ENCODE data around the gene SPRN. TPM values are rescaled to one million over a fixed set of nuclear protein-coding genes. Genes with fewer than 3 reads are reported as not detected.
"Not testable (repeated sequence)": the region's sequence is repeated elsewhere in the genome, so short reads cannot be mapped to it uniquely, and the experiment has no call there.

Gene SPRN
- total RNA-seq, 2 donors from 2014 or later: not detected

DNA sequence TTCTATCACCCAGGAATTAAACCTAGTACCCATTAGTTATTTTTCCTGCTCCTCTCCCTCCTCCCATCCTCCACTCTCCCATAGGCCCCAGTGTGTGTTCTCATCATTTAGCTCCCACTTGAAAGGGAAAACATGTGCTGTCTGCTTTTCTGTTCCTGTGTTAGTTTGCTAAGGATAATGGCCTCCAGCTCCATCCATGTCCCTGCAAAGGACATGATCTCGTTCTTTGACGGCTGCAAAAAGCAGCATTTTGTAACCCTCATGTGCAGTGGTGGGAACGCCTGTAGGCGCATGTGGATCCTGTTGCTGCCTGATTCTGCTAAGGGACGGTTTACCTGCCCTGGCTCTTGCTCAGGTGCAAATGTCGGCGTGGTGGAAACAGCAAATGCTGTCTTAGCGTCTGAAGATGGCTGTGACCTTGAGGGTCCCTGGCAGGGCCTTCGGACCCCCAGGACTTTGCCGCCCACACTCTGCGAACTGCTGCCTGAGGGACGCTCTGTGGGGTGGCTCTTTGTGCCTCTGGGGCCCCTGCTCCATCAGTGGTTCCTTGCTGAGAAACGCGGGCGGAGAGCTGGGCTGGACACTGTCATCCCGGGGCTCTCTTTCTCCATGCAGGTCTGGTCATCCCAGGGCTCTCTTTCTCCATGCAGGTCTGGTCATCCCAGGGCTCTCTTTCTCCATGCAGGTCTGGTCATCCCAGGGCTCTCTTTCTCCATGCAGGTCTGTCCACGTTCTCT is 36.0 kb downstream of the SPRN start:
- Histone ChIP-seq H3K4me1 (peaks cover 0 to 2% of the 10 kb centered on the region in 2 donors), H3K4me3 (no peak overlapping the region), H3K36me3 (no peaks in the 10 kb centered on the region), H3K27me3 (no peaks in the 10 kb centered on the region), H3K27ac (no peak overlapping the region), H3K9me3 (no peaks in the 10 kb centered on the region)
- no peak for DNase-seq (ENCODE audit: low spot score)
- TF ChIP-seq, protein P1, sequence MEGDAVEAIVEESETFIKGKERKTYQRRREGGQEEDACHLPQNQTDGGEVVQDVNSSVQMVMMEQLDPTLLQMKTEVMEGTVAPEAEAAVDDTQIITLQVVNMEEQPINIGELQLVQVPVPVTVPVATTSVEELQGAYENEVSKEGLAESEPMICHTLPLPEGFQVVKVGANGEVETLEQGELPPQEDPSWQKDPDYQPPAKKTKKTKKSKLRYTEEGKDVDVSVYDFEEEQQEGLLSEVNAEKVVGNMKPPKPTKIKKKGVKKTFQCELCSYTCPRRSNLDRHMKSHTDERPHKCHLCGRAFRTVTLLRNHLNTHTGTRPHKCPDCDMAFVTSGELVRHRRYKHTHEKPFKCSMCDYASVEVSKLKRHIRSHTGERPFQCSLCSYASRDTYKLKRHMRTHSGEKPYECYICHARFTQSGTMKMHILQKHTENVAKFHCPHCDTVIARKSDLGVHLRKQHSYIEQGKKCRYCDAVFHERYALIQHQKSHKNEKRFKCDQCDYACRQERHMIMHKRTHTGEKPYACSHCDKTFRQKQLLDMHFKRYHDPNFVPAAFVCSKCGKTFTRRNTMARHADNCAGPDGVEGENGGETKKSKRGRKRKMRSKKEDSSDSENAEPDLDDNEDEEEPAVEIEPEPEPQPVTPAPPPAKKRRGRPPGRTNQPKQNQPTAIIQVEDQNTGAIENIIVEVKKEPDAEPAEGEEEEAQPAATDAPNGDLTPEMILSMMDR (IDR thresholded peaks at IDR 0.05): no peak

DNA sequence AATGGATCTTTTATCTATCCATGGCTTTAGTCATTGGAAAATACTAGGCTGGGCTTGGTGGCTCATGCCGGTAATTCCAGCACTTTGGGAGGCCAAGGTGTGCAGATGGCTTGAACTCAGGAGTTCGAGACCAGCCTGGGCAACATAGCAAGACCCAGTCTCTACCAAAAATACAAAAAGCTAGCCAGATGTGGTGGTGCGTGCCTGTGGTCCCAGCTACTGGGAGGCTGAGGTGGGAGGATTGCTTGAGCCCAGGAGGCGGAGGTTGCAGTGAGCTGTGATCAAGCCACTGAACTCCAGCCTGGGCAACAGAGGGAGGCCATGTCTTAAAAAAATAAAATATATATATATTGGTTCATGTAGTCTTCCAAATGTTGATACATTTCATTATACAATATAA is 37.5 kb downstream of the SPRN start:
- not testable (repeated sequence) for H3K9me3 ChIP-seq; H3K27me3 ChIP-seq; DNase-seq (ENCODE audit: low spot score); H3K36me3 ChIP-seq; H3K4me1 ChIP-seq; H3K27ac ChIP-seq; H3K4me3 ChIP-seq

DNA sequence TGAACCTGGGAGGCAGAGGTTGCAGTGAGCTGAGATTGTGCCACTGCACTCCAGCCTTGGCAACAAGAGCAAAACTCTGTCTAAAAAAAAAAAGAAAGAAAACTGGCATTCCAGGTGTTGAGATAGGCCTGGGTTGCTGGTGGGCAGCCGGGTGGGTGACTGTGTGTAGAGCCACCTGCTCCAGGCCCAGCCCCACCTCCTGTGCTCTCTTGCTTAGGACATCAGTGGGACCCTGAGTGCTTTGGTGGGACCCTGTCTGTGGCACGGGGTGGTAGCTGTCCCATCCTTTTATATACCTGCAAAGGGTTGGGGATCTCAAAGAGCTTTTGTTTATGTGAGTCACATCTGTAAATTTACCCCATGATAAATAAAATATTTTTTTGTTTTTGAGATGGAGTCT is 39.2 kb downstream of the SPRN start:
- Histone ChIP-seq H3K9me3 (no peaks in the 10 kb centered on the region), H3K36me3 (no peaks in the 10 kb centered on the region), H3K4me3 (no peak overlapping the region), H3K27me3 (no peaks in the 10 kb centered on the region), H3K27ac (no peak overlapping the region), H3K4me1 (peaks cover 0 to under 1% of the 10 kb centered on the region in 2 donors)
- no peak for DNase-seq (ENCODE audit: low spot score)
- TF ChIP-seq, protein P1 (IDR thresholded peaks at IDR 0.05): no peak

DNA sequence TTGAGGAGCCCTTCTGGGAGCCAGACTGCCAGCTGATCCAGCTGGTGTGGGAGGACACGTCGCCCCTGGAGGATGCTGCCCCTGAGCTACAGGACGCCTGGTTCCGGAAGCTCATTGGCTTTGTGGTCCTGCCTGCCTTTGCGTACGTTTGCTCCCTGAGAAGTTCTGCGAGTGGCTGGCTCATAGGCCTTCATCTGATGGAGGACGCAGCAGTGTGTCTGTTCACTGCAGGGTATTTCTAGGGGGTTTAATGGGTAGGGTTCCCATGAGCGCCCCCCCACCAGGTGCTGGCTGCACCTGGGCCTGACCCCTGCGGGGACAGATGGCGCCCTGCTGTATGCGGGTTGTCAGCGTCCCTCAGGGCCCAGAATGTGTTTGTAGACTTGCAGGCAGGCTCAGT is 40.4 kb downstream of the SPRN start:
- no peaks in the 10 kb centered on the region for H3K9me3 ChIP-seq
- H3K27ac ChIP-seq: no peak overlapping the region
- no peak for DNase-seq (ENCODE audit: low spot score)
- H3K4me3 ChIP-seq: no peak overlapping the region
- peaks cover 0 to 9% of the 10 kb centered on the region in 2 donors for H3K4me1 ChIP-seq
- H3K36me3 ChIP-seq: no peaks in the 10 kb centered on the region
- H3K27me3 ChIP-seq: no peaks in the 10 kb centered on the region
- TF ChIP-seq, protein P1 (IDR thresholded peaks at IDR 0.05): no peak

DNA sequence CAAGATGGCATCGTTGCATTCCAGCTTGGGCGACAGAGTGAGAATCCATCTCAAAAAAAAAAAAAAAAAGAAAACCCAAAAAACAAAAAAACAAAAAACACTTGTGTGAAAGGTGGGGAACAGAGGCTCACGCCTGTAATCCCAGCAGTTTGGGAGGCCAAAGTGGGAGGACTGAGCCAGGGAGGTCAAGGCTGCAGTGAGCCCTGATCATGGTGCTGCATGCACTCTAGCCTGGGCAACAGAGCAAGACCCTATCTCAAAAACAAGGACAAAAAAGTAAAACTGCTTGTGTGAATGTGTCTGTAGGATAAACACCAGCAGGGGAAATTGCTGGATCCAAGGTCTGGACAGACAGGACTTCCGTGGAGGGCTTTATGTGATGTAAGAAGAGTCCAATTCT is 40.9 kb downstream of the SPRN start:
- H3K27ac ChIP-seq: no peak overlapping the region
- H3K27me3 ChIP-seq: no peaks in the 10 kb centered on the region
- no peaks in the 10 kb centered on the region for H3K36me3 ChIP-seq
- TF ChIP-seq, protein P1 (IDR thresholded peaks at IDR 0.05): no peak
- no peak for DNase-seq (ENCODE audit: low spot score)
- H3K4me1 ChIP-seq: peaks cover 0 to 9% of the 10 kb centered on the region in 2 donors
- H3K9me3 ChIP-seq: no peaks in the 10 kb centered on the region
- no peak overlapping the region for H3K4me3 ChIP-seq

DNA sequence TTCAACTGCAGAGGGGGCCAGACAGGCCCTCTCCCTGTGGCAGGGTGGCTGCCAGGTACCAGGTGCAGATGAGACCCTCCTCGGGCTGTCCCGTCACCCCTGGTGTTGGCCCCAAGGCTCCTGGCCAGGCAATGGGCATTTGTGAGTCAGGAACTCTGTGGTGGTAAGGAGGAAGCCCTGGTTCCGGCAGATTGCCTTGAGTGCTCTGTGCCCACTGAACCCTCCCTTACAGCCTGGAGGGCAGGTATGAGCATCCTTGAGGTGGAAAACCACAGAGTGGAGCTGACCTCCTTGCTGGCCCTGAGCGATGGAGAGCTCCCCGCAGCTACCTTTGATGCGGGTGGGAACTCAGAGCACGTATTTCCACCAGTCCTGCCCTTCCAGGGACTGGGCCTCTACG is 43.4 kb downstream of the SPRN start:
- H3K9me3 ChIP-seq: no peaks in the 10 kb centered on the region
- TF ChIP-seq, protein P1 (IDR thresholded peaks at IDR 0.05): no peak
- H3K4me1 ChIP-seq: peaks cover 0 to 16% of the 10 kb centered on the region in 2 donors
- no peak for DNase-seq (ENCODE audit: low spot score)
- H3K36me3 ChIP-seq: no peaks in the 10 kb centered on the region
- H3K27ac ChIP-seq: no peak overlapping the region
- no peak overlapping the region for H3K4me3 ChIP-seq
- no peaks in the 10 kb centered on the region for H3K27me3 ChIP-seq
